GM13977 (cell line): ENCODE measurements around the gene CNTNAP5.

Experiments
- DNase-seq: peaks from one replicate; pipeline ENCODE4 v3.0.0; 2012; ENCODE audit warnings: low spot score
- in situ Hi-C: fragments of 300-500 bp; cut with MboI; formaldehyde crosslinking; loops from one replicate; pipeline ENCODE4 v1.12.0; 2022; ENCODE audit warnings: low sequenced_read_pairs, low pct_unique_long_range_greater_than_20kb, mixed read lengths, inconsistent platforms; ENCODE audit not compliant: unreplicated experiment
- TF ChIP-seq, protein P1 (sequence below): IDR thresholded peaks from 2 replicates; pipeline ENCODE4 v1.5.1; 2012; ENCODE audit warnings: mild to moderate bottlenecking, control low read depth; ENCODE audit not compliant: insufficient read depth; ENCODE audit errors: extremely low read depth, missing control alignments

CNTNAP5 gene

DNA sequence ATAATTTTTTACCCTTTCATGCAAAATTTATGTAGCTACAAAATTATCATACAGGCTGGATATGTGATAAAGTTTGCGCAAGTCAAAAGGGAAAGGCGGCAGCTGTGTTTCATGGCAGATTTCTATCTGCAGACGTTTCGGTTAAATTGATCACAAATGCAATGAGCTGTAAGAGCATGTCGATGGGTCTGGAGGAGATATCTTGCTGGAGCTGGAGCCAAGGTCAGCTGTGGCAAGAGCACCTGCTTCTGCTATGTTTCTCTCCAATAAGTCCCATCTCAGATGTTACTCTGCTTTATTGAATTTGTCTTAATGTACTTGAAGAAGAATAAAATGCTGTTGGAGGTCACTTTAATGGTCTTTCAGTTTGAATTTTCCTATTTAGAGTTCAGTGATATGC lies 749.7 kb downstream of the CNTNAP5 start:
- in situ Hi-C loops: no loop called here
- no peak for DNase-seq
- TF ChIP-seq, protein P1, sequence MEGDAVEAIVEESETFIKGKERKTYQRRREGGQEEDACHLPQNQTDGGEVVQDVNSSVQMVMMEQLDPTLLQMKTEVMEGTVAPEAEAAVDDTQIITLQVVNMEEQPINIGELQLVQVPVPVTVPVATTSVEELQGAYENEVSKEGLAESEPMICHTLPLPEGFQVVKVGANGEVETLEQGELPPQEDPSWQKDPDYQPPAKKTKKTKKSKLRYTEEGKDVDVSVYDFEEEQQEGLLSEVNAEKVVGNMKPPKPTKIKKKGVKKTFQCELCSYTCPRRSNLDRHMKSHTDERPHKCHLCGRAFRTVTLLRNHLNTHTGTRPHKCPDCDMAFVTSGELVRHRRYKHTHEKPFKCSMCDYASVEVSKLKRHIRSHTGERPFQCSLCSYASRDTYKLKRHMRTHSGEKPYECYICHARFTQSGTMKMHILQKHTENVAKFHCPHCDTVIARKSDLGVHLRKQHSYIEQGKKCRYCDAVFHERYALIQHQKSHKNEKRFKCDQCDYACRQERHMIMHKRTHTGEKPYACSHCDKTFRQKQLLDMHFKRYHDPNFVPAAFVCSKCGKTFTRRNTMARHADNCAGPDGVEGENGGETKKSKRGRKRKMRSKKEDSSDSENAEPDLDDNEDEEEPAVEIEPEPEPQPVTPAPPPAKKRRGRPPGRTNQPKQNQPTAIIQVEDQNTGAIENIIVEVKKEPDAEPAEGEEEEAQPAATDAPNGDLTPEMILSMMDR: no peak

DNA sequence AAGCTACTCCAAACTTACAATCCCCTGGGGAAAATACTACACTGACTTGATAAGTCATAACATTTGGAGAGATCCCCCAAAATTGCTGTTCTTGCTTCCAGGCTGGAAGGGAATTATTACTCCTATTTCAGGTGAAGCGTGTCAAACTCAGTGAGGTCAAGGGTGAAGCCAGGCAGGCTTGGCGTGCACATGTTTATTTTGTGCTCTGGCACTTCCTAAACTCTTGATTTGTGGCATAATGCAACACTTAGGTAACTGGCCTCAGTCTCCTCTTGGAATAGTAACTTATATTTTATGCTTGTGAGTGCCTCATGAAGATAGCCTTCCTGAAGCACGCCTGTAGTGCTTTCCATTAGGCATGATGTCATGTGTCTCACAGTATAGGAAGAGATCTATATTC lies 751.2 kb downstream of the CNTNAP5 start:
- in situ Hi-C loops: no loop called here
- TF ChIP-seq, protein P1: no peak
- no peak for DNase-seq

DNA sequence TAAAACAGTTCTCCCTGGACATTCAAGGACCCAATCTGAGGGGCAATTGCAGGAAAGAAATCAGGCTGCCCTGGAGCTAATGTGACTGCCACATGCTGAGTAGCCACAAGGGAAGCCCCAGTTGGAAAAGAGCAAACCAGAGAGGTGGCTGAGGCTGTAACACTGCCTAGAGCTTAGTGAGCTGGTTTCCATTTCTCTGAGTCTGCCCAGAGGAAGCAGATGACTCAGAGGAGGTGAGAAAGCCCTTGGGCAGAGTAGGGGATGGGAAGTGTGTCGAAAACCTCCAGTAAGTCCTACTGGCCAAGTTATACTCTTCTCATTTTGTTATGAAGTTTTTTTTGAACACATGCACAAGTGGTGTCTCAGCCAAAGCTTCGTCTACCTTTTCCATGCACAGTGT lies 753.0 kb downstream of the CNTNAP5 start:
- no peak for DNase-seq
- in situ Hi-C loops: no loop called here
- TF ChIP-seq, protein P1: no peak

DNA sequence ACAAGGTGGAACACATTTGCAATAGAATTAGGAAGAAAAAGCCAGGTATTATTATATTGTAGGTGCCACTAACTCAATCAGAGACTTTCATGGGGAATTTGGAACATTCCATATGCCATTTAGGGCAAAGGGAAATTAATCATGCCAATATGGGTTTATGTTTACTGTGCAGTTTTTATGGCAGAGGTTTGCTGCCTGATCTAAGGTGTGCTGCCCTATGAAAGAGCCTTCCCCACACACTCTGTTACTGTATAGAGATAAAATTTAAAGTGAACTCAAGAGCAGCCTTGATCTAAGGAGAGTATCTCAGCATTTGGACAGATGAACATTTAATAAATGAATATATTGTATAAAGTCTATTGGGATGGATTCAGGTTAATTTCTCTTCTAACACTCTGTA lies 771.6 kb downstream of the CNTNAP5 start:
- TF ChIP-seq, protein P1: no peak
- no peak for DNase-seq
- in situ Hi-C loops: no loop called here

DNA sequence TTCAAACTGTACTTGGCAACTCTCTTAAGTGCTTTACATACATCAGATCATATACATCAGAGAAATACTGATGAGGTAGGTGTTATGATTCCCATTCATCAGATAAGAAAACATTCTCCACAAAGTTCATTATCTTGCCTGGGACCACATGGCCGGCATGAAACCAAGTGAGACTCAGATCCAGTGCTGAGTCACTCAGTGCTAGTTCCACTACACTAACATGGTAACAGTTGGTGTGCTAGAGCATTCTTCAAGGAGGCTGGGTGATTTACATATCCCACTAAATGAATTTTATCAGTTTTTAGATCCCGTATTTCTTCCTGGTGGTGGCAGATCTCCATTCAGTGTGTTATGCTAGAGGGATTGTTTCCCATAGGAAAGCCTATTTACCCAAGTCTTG lies 772.0 kb downstream of the CNTNAP5 start:
- TF ChIP-seq, protein P1: no peak
- DNase-seq: no peak
- in situ Hi-C loops: no loop called here

DNA sequence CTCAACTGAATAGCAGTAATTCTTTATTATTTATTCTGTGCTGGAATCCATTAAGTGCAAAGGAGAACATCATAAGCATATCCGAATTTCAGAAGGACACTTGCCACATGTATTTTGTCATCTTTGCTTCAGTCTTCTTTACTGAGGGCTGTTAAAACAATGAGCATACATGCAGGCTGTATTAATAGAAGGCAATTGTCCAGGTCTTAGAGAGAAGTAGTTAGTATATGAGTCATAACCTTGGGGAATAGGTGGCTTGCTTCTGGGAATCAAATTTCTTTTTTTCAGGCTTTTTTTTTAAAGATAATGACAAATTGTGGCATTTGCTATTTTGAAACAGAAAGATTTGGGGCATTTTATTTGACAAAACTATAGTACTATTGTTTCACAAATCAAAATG lies 773.5 kb downstream of the CNTNAP5 start:
- DNase-seq: no peak
- in situ Hi-C loops: no loop called here
- TF ChIP-seq, protein P1: no peak
